Peyer's patch (tissue), 4 donors: ENCODE measurements around the gene POLR1A.

Source experiments
- POLR2A ChIP-seq, 2 donors: fragments of 450-650 bp; IDR thresholded peaks; one replicate each; pipeline ENCODE4 v1.5.1; 2017; ENCODE audit warnings: antibody characterized with exemption in 2 of 2, mild to moderate bottlenecking in 2 of 2, moderate library complexity in 2 of 2
- TF ChIP-seq, protein P1 (sequence below), 6 experiments: fragments of 450-650 bp in 4 of 6; fragments of 200-600 bp in 2 of 6; sonication (generic) in 1 of 6; IDR thresholded peaks; one replicate each; pipeline ENCODE4 v1.5.1; 2017 to 2019; ENCODE audit warnings: antibody characterized with exemption in 6 of 6, mild to moderate bottlenecking in 3 of 6, moderate library complexity in 1 of 6

DNA sequence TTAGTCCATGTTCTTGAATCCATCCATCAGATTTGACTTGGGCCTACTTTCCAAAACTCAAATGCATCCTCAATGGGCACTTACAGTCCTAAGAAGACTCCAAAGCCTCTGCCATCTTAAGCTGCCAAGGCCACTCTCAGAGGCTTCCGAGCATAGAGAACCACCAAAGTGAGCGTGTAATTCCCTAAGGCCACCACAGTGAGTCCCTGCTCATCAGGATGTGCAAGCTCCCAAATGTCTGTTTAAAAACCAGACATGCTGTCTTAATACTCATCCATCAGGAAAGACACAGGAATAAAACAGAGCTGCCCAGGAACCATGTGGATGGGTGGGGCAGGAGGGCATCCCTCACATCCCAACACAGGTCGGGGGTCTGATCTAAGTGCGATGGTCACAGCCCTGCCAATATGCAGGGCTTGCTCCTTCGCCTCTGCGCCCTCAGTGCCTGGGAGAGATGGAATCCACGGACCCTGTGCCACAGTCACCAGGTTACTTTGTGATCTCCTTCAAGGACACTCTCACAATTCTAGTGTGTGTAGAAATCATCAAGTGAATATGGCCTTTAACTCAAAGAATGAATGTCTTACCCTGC lies 80.4 kb downstream of the POLR1A start:
- TF ChIP-seq, protein P1, sequence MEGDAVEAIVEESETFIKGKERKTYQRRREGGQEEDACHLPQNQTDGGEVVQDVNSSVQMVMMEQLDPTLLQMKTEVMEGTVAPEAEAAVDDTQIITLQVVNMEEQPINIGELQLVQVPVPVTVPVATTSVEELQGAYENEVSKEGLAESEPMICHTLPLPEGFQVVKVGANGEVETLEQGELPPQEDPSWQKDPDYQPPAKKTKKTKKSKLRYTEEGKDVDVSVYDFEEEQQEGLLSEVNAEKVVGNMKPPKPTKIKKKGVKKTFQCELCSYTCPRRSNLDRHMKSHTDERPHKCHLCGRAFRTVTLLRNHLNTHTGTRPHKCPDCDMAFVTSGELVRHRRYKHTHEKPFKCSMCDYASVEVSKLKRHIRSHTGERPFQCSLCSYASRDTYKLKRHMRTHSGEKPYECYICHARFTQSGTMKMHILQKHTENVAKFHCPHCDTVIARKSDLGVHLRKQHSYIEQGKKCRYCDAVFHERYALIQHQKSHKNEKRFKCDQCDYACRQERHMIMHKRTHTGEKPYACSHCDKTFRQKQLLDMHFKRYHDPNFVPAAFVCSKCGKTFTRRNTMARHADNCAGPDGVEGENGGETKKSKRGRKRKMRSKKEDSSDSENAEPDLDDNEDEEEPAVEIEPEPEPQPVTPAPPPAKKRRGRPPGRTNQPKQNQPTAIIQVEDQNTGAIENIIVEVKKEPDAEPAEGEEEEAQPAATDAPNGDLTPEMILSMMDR (IDR thresholded peaks at IDR 0.05): no peak
- no peak for TF ChIP-seq POLR2A (IDR thresholded peaks at IDR 0.05)
